CD14-positive monocyte (primary cell): ENCODE data around the gene SEC24D. TPM values are rescaled to one million over a fixed set of nuclear protein-coding genes. Genes with fewer than 3 reads are reported as not detected.

ENCODE experiments used
- DNase-seq, 3 donors: peaks; one replicate each; pipeline ENCODE4 v3.0.0-alpha.2; 2011 to 2022
- H2AFZ ChIP-seq: 2 replicates; pipeline ENCODE4 v1.6.0; 2012; ENCODE audit warnings: mild to moderate bottlenecking, low read depth, low read length, inconsistent platforms; ENCODE audit not compliant: insufficient read depth, poor library complexity, severe bottlenecking
- H3K27ac ChIP-seq, 2 donors: 1 replicate in 1 of 2; 2 replicates in 1 of 2; pipeline ENCODE4 v1.5.1; 2012 to 2013; ENCODE audit warnings: low read length in 2 of 2, control low read depth in 1 of 2, inconsistent platforms in 1 of 2, low read depth in 1 of 2, mild to moderate bottlenecking in 1 of 2
- H3K27me3 ChIP-seq, 2 donors: one replicate each; pipeline versions ENCODE4 v1.6.0 to v1.6.1; 2011 to 2013; ENCODE audit warnings: low read length in 2 of 2; ENCODE audit not compliant: control insufficient read depth in 2 of 2, insufficient read depth in 2 of 2
- H3K36me3 ChIP-seq, 2 donors: replicated peaks in 1 of 2; 1 replicate in 1 of 2; 2 replicates in 1 of 2; pipeline versions ENCODE4 v1.5.1 to v1.6.1; 2012 to 2013; ENCODE audit warnings: low read length in 2 of 2, control low read depth in 1 of 2, inconsistent platforms in 1 of 2, mild to moderate bottlenecking in 1 of 2; ENCODE audit not compliant: insufficient read depth in 2 of 2, control insufficient read depth in 1 of 2
- H3K4me1 ChIP-seq, 2 donors: 1 replicate in 1 of 2; 2 replicates in 1 of 2; pipeline versions ENCODE4 v1.5.1 to v1.6.1; 2012 to 2013; ENCODE audit warnings: low read length in 2 of 2, control low read depth in 1 of 2, inconsistent platforms in 1 of 2, mild to moderate bottlenecking in 1 of 2, moderate library complexity in 1 of 2; ENCODE audit not compliant: insufficient read depth in 2 of 2, control insufficient read depth in 1 of 2
- H3K4me2 ChIP-seq: replicated peaks from 2 replicates; pipeline ENCODE3; 2012; ENCODE audit warnings: low read length, moderate library complexity, mild to moderate bottlenecking; ENCODE audit not compliant: poor library complexity, severe bottlenecking; ENCODE audit errors: extremely low read depth
- H3K4me3 ChIP-seq, 3 experiments: fragments of 200-600 bp in 1 of 3; sonication (generic) in 1 of 3; replicated peaks in 1 of 3; 1 replicate in 2 of 3; 2 replicates in 1 of 3; pipeline ENCODE4 v1.5.1; 2011 to 2013; ENCODE audit warnings: low read length in 3 of 3, mild to moderate bottlenecking in 3 of 3, control low read depth in 2 of 3, low read depth in 2 of 3, inconsistent platforms in 1 of 3, moderate library complexity in 1 of 3
- H3K79me2 ChIP-seq: 2 replicates; pipeline ENCODE4 v1.6.0; 2012; ENCODE audit warnings: mild to moderate bottlenecking, control low read depth, inconsistent platforms, low read length, moderate library complexity; ENCODE audit not compliant: insufficient read depth
- H3K9ac ChIP-seq: 2 replicates; pipeline ENCODE4 v1.6.0; 2017; ENCODE audit warnings: low read length, mild to moderate bottlenecking; ENCODE audit not compliant: insufficient read depth, poor library complexity, severe bottlenecking
- H3K9me3 ChIP-seq, 2 donors: replicated peaks in 1 of 2; 1 replicate in 1 of 2; 2 replicates in 1 of 2; pipeline versions ENCODE4 v1.5.1 to v1.6.1; 2012 to 2013; ENCODE audit warnings: low read length in 2 of 2, control low read depth in 1 of 2; ENCODE audit not compliant: control insufficient read depth in 1 of 2, insufficient read depth in 1 of 2
- H4K20me1 ChIP-seq: 2 replicates; pipeline ENCODE4 v1.6.0; 2012; ENCODE audit warnings: mild to moderate bottlenecking, low read length, control low read depth, moderate library complexity; ENCODE audit not compliant: insufficient read depth
- H3K27ac Mint-ChIP-seq, 7 donors: one replicate each; pipeline ENCODE4 v1.8.0; 2020; ENCODE audit warnings: mild to moderate bottlenecking in 7 of 7, mixed read lengths in 7 of 7, moderate library complexity in 6 of 7, inconsistent platforms in 2 of 7
- H3K27me3 Mint-ChIP-seq, 3 donors: one replicate each; pipeline ENCODE4 v1.8.0; 2021 to 2022; ENCODE audit warnings: low read depth in 3 of 3, mild to moderate bottlenecking in 3 of 3, mixed read lengths in 3 of 3, moderate library complexity in 3 of 3, inconsistent platforms in 1 of 3
- H3K36me3 Mint-ChIP-seq, 2 donors: one replicate each; pipeline ENCODE4 v1.8.0; 2020; ENCODE audit warnings: mixed read lengths in 2 of 2, inconsistent platforms in 1 of 2, mild to moderate bottlenecking in 1 of 2
- H3K4me1 Mint-ChIP-seq: one replicate; pipeline ENCODE4 v1.8.0; 2020; ENCODE audit warnings: mild to moderate bottlenecking, mixed read lengths
- H3K4me3 Mint-ChIP-seq, 2 donors: one replicate each; pipeline ENCODE4 v1.8.0; 2020; ENCODE audit warnings: mild to moderate bottlenecking in 2 of 2, mixed read lengths in 2 of 2, moderate library complexity in 1 of 2
- H3K9me3 Mint-ChIP-seq, 7 donors: one replicate each; pipeline ENCODE4 v1.8.0; 2020 to 2022; ENCODE audit warnings: mixed read lengths in 7 of 7, mild to moderate bottlenecking in 6 of 7, moderate library complexity in 6 of 7, inconsistent platforms in 2 of 7
- WGBS: methylation state at CpG from one replicate; pipeline ENCODE4 v1.1.5; 2013; ENCODE audit warnings: missing lambda C conversion rate; ENCODE audit not compliant: insufficient coverage; 5-methylcytosine and 5-hydroxymethylcytosine counted together
- intact Hi-C, 2 donors: fragments of 100-400 bp; cut with micrococcal nuclease; formaldehyde crosslinking; loops; one replicate each; pipeline versions ENCODE4 v1.15.0 to v1.15.1; 2023
- polyA plus RNA-seq, 3 donors: library from polyadenylated mRNA; depleted of rRNA in 1 of 3; unstranded in 2 of 3; stranded (reverse) in 1 of 3; fragments of 300-500 nt in 2 of 3; fragments of >200 nt in 1 of 3; fragmentation: Illumina TruSeq in 2 of 3; gene quantifications; 1 replicate in 2 of 3; 2 replicates in 1 of 3; pipeline ENCODE4 v1.2.3, GENCODE V29; 2012 to 2021
- TF ChIP-seq, protein P1 (sequence below): fragments of 200-600 bp; IDR thresholded peaks from one replicate; pipeline ENCODE4 v1.8.0; 2022; ENCODE audit warnings: antibody characterized with exemption, mild to moderate bottlenecking

The SEC24D gene
- polyA plus RNA-seq, 3 donors: 16.8 to 31.3 (median 22.6) TPM

DNA sequence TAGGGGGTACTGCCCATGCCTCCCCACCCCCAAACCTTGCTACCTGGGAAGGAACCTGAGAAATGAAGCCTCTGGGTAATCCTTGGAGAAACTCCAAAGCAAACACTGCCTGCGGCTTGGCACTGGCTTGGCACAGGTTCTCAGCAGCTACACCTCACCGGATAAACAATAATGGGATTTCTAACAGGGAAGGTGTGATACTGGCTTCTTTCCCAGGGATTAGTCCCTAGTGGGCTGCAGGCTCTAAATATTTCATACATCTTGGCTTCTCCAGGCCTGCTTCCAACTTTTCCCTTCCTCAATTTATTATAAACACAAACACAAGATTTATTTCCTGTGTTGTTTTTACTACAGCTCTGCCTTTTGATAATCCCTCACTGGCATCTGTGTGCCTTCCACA is 12.5 kb downstream of the SEC24D start:
- H4K20me1 ChIP-seq: peaks cover 47% of the 10 kb centered on the region

DNA sequence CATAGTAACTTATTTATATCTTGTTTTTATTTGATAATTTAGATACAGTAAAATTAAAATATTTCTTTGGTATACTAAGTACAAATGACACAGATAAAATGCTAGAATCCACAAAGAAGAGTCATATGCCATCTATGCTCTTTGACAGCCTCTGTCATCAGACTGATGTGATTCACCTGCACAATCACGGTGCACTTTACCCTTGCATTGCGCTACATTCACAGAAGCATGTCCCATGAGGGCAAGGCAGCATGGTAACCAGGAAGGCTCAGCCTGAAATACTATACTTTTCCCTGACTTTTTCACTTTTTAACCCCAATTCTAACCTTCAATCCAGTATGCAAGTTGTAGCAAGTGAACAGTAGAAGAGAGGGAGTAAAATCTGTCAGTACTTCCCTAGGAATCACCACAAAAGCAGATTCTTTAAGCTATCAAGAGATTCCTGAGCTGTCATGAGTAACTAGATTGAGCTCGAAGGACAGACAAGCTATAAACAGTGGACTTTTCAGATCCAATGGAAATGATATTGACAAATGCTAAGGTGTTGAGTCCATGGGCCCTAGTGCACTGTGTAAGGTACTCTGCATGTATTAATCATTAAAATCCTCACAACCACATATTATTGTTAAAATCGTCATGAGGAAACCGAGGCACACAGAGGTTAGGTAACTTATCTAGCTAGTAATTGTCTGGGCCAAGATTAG is 14.2 kb downstream of the SEC24D start:
- Mint-ChIP-seq H3K27me3 (peaks cover 0 to 2% (median 1%) of the 10 kb centered on the region in 3 donors), H3K36me3 (peaks cover 46 to 66% of the 10 kb centered on the region in 2 donors), H3K4me3 (no peak overlapping the region), H3K27ac (peak overlapping the region in 1 of 7 donors; percentile 61), H3K9me3 (no peaks in the 10 kb centered on the region), H3K4me1 (peaks cover 6% of the 10 kb centered on the region)
- Histone ChIP-seq H3K4me1 (no peaks in the 10 kb centered on the region), H3K27me3 (no peaks in the 10 kb centered on the region), H3K4me3 (no peak overlapping the region), H4K20me1 (peaks cover 48% of the 10 kb centered on the region), H3K9me3 (no peaks in the 10 kb centered on the region), H3K79me2 (peaks cover 97% of the 10 kb centered on the region), H3K27ac (peak overlapping the region in 1 of 2 donors; percentile 42), H3K36me3 (peaks cover 39 to 88% of the 10 kb centered on the region in 2 donors), H2AFZ (no peak overlapping the region), H3K9ac (no peak overlapping the region), H3K4me2 (no peak overlapping the region)
- WGBS: 100% methylated on average over 1 of the region's 5 CpGs
- no peak for DNase-seq
- intact Hi-C loops: no loop called here
- TF ChIP-seq, protein P1, sequence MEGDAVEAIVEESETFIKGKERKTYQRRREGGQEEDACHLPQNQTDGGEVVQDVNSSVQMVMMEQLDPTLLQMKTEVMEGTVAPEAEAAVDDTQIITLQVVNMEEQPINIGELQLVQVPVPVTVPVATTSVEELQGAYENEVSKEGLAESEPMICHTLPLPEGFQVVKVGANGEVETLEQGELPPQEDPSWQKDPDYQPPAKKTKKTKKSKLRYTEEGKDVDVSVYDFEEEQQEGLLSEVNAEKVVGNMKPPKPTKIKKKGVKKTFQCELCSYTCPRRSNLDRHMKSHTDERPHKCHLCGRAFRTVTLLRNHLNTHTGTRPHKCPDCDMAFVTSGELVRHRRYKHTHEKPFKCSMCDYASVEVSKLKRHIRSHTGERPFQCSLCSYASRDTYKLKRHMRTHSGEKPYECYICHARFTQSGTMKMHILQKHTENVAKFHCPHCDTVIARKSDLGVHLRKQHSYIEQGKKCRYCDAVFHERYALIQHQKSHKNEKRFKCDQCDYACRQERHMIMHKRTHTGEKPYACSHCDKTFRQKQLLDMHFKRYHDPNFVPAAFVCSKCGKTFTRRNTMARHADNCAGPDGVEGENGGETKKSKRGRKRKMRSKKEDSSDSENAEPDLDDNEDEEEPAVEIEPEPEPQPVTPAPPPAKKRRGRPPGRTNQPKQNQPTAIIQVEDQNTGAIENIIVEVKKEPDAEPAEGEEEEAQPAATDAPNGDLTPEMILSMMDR: no peak

More for the DNA sequence above, 12.5 kb downstream of the SEC24D start:
- Mint-ChIP-seq H3K4me1 (peaks cover 15% of the 10 kb centered on the region), H3K9me3 (no peaks in the 10 kb centered on the region), H3K27me3 (peaks cover 0 to 1% (median 0%) of the 10 kb centered on the region in 3 donors), H3K36me3 (peaks cover 45 to 58% of the 10 kb centered on the region in 2 donors), H3K27ac (no peak overlapping the region), H3K4me3 (no peak overlapping the region)
- no peaks in the 10 kb centered on the region for H3K27me3 ChIP-seq
- H3K79me2 ChIP-seq: peaks cover 97% of the 10 kb centered on the region
- H3K9me3 ChIP-seq: no peaks in the 10 kb centered on the region
- H3K36me3 ChIP-seq: peaks cover 36 to 83% of the 10 kb centered on the region in 2 donors
- peaks cover 0 to 3% of the 10 kb centered on the region in 2 donors for H3K4me1 ChIP-seq
- H3K4me2 ChIP-seq: no peak overlapping the region
- H3K4me3 ChIP-seq: no peak overlapping the region
- no peak overlapping the region for H3K9ac ChIP-seq
- intact Hi-C loops: no loop called here
- no peak overlapping the region for H2AFZ ChIP-seq
- TF ChIP-seq, protein P1: no peak
- DNase-seq: no peak
- 100% methylated on average over 1 of the region's 2 CpGs for whole genome bisulfite sequencing
- H3K27ac ChIP-seq: no peak overlapping the region
